Osteoblast (primary cell): ENCODE measurements around the gene PIGR. TPM values are rescaled to one million over a fixed set of nuclear protein-coding genes. Genes with fewer than 3 reads are reported as not detected.

ENCODE experiments used
- DNase-seq: peaks from one replicate; pipeline ENCODE4 v3.0.0; 2011; ENCODE audit warnings: low spot score, mixed read lengths; ENCODE audit not compliant: insufficient read length; ENCODE audit errors: missing footprints
- H2AFZ ChIP-seq: 2 replicates; pipeline ENCODE4 v1.6.0; 2011; ENCODE audit warnings: mild to moderate bottlenecking, low read length
- H3K27ac ChIP-seq: 2 replicates; pipeline ENCODE4 v1.5.1; 2011; ENCODE audit warnings: mild to moderate bottlenecking, low read depth, low read length, moderate library complexity
- H3K27me3 ChIP-seq: 2 replicates; pipeline ENCODE4 v1.6.0; 2012; ENCODE audit warnings: mild to moderate bottlenecking, control low read depth, inconsistent platforms, low read length, moderate library complexity; ENCODE audit not compliant: insufficient read depth
- H3K36me3 ChIP-seq: 2 replicates; pipeline ENCODE4 v1.5.1; 2011; ENCODE audit warnings: mild to moderate bottlenecking, low read length, control low read depth, moderate library complexity; ENCODE audit not compliant: insufficient read depth
- H3K4me1 ChIP-seq: 2 replicates; pipeline ENCODE4 v1.5.1; 2011; ENCODE audit warnings: mild to moderate bottlenecking, low read length, control low read depth, moderate library complexity; ENCODE audit not compliant: insufficient read depth
- H3K4me2 ChIP-seq: 2 replicates; pipeline ENCODE4 v1.6.0; 2011; ENCODE audit warnings: mild to moderate bottlenecking, low read length; ENCODE audit not compliant: insufficient read depth
- H3K4me3 ChIP-seq: fragments of 200-600 bp; sonication (generic); 3 replicates; pipeline ENCODE4 v1.5.1; 2012; ENCODE audit warnings: mild to moderate bottlenecking, low read length, inconsistent platforms; ENCODE audit not compliant: insufficient read depth
- H3K79me2 ChIP-seq: 2 replicates; pipeline ENCODE4 v1.6.0; 2012; ENCODE audit warnings: mild to moderate bottlenecking, low read length, control low read depth, inconsistent platforms; ENCODE audit not compliant: insufficient read depth
- H3K9me3 ChIP-seq: 2 replicates; pipeline ENCODE4 v1.5.1; 2011; ENCODE audit warnings: low read depth, low read length, control low read depth
- H4K20me1 ChIP-seq: 2 replicates; pipeline ENCODE4 v1.6.0; 2012; ENCODE audit warnings: mild to moderate bottlenecking, low read length, control low read depth; ENCODE audit not compliant: insufficient read depth
- total RNA-seq: library from RNA; depleted of rRNA; stranded (reverse); fragments of >200 nt; gene quantifications from 2 replicates; pipeline ENCODE4 v1.2.3, GENCODE V29; 2012
- TF ChIP-seq, protein P1 (sequence below): IDR thresholded peaks from 2 replicates; pipeline ENCODE4 v1.5.1; 2011; ENCODE audit warnings: mild to moderate bottlenecking, low read depth, low read length, moderate library complexity; ENCODE audit errors: extremely low read depth

Gene PIGR
- total RNA-seq, 1 donor: not detected

DNA sequence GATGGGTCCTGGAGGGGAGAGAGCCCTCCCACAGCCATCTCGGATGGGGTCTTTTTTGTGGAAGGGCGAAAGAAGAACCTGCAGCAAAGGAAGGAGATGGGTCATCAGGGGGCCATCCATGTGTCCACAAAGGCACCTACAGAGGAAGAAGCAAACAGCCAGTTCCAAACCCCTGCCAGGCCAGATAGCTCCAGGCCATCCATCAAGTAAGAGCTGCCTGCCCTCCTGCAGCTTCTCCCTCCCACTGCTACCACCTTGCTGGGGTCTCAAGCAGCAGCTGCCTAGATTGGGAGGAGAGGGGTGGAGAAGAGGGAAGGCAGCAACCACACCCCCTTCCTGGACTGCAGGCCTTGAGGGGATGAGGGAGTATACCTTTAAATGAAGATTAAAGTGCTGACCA lies 19.5 kb upstream of the PIGR start:
- Histone ChIP-seq H3K4me2 (no peak overlapping the region), H3K79me2 (no peaks in the 10 kb centered on the region), H3K4me1 (no peaks in the 10 kb centered on the region), H3K36me3 (no peaks in the 10 kb centered on the region), H3K27ac (no peak overlapping the region), H2AFZ (no peak overlapping the region), H4K20me1 (no peaks in the 10 kb centered on the region), H3K9me3 (no peaks in the 10 kb centered on the region), H3K4me3 (no peak overlapping the region), H3K27me3 (peaks cover 10% of the 10 kb centered on the region)
- no peak for DNase-seq
- TF ChIP-seq, protein P1, sequence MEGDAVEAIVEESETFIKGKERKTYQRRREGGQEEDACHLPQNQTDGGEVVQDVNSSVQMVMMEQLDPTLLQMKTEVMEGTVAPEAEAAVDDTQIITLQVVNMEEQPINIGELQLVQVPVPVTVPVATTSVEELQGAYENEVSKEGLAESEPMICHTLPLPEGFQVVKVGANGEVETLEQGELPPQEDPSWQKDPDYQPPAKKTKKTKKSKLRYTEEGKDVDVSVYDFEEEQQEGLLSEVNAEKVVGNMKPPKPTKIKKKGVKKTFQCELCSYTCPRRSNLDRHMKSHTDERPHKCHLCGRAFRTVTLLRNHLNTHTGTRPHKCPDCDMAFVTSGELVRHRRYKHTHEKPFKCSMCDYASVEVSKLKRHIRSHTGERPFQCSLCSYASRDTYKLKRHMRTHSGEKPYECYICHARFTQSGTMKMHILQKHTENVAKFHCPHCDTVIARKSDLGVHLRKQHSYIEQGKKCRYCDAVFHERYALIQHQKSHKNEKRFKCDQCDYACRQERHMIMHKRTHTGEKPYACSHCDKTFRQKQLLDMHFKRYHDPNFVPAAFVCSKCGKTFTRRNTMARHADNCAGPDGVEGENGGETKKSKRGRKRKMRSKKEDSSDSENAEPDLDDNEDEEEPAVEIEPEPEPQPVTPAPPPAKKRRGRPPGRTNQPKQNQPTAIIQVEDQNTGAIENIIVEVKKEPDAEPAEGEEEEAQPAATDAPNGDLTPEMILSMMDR: no peak

DNA sequence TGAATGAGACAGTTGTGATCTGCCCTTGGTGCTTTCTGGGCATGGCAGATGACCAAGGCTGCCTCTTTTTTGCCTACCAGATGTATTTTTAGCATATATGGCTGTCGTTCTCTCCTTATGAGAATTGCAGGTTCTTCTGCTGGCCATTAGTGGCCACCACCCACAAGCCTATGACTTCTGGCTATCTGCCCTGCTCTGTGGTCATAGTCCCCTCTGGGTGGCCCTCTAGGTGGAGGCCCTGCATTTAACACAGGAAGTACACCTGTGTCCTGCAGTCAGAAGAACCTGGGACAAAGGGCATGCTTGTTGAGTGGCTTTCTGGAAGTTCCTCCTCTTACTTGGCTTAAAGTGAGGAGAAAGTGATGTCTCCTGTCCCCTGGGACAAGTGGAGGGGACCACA lies 17.5 kb upstream of the PIGR start:
- Histone ChIP-seq H3K4me1 (no peaks in the 10 kb centered on the region), H3K36me3 (no peaks in the 10 kb centered on the region), H3K4me3 (no peak overlapping the region), H3K9me3 (no peaks in the 10 kb centered on the region), H3K27me3 (peaks cover 5% of the 10 kb centered on the region), H3K79me2 (no peaks in the 10 kb centered on the region), H2AFZ (no peak overlapping the region), H3K27ac (no peak overlapping the region), H3K4me2 (no peak overlapping the region), H4K20me1 (no peaks in the 10 kb centered on the region)
- DNase-seq: no peak
- TF ChIP-seq, protein P1: no peak

GRCh38 chr1:206963119-206963712 lies 16.9 kb upstream of the PIGR start:
- Histone ChIP-seq H3K4me3 (no peak overlapping the region), H2AFZ (no peak overlapping the region), H3K4me2 (no peak overlapping the region), H3K27ac (no peak overlapping the region), H3K36me3 (no peaks in the 10 kb centered on the region), H3K4me1 (no peaks in the 10 kb centered on the region), H3K79me2 (no peaks in the 10 kb centered on the region), H3K27me3 (peaks cover 3% of the 10 kb centered on the region), H3K9me3 (no peaks in the 10 kb centered on the region), H4K20me1 (no peaks in the 10 kb centered on the region)
- DNase-seq: no peak
- TF ChIP-seq, protein P1: no peak

DNA sequence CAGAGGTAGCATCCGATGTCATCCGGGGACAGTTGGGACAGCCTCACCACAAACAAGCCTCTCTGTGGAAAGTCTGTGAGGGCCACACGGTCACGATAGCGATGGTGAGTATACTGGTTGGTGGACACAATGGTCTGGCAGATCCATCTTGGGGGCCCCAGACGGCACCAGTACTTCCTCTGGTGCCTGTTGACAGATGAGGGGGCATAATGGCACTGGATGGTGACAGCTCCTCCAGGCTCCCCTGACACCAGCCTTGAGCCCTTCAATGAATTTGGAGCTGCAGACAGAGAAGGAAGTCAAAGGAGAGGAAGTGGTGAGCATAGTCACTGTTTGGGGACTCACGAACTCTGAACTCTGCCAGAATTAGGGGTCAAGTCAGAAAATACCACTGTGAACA lies 16.0 kb upstream of the PIGR start:
- H3K36me3 ChIP-seq: no peaks in the 10 kb centered on the region
- H3K4me2 ChIP-seq: no peak overlapping the region
- peaks cover 3% of the 10 kb centered on the region for H3K27me3 ChIP-seq
- no peak overlapping the region for H3K4me3 ChIP-seq
- H3K27ac ChIP-seq: no peak overlapping the region
- no peak for DNase-seq
- no peaks in the 10 kb centered on the region for H4K20me1 ChIP-seq
- no peaks in the 10 kb centered on the region for H3K79me2 ChIP-seq
- H3K9me3 ChIP-seq: no peaks in the 10 kb centered on the region
- TF ChIP-seq, protein P1: no peak
- H3K4me1 ChIP-seq: no peaks in the 10 kb centered on the region
- no peak overlapping the region for H2AFZ ChIP-seq
